Upper lobe of right lung (tissue), 1 donor: ENCODE results near the gene HOXB3. TPM values are rescaled to one million over a fixed set of nuclear protein-coding genes. Genes with fewer than 3 reads are reported as not detected.
A peak's percentile ranks its signal among the peaks of the same experiment; 100 is the strongest.

Experiments used
- ATAC-seq: fragments of 200-7000 bp; cut with Tn5 transposase; one replicate; pipeline ENCODE4 v1.9.1; 2020; ENCODE audit warnings: mild to moderate bottlenecking, moderate library complexity
- DNase-seq: peaks from one replicate; pipeline ENCODE4 v3.0.0-alpha.2; 2020
- H3K27ac ChIP-seq: fragments of 200-600 bp; one replicate; pipeline ENCODE4 v1.8.0; 2022
- H3K27me3 ChIP-seq: fragments of 200-600 bp; one replicate; pipeline ENCODE4 v1.8.0; 2022; ENCODE audit warnings: mild to moderate bottlenecking
- H3K36me3 ChIP-seq: fragments of 200-600 bp; one replicate; pipeline ENCODE4 v1.8.0; 2022
- H3K4me1 ChIP-seq: fragments of 200-600 bp; one replicate; pipeline ENCODE4 v1.8.0; 2022
- H3K4me3 ChIP-seq: fragments of 200-600 bp; one replicate; pipeline ENCODE4 v1.8.0; 2022; ENCODE audit warnings: mild to moderate bottlenecking
- H3K9me3 ChIP-seq: fragments of 200-600 bp; one replicate; pipeline ENCODE4 v1.8.0; 2022
- intact Hi-C: fragments of 100-400 bp; cut with DNase I; formaldehyde crosslinking; loops from one replicate; pipeline ENCODE4 v1.11.0; 2022
- total RNA-seq: library from RNA; stranded (reverse); fragmentation: NEBNext Ultra II Directional; extraction: Animal tissue kit (Norgen Biotek cat#: 25700); gene quantifications from one replicate; pipeline ENCODE4 v1.2.1, GENCODE V29; 2021
- TF ChIP-seq, protein P1 (sequence below): fragments of 200-600 bp; IDR thresholded peaks from one replicate; pipeline ENCODE4 v1.8.0; 2022; ENCODE audit warnings: antibody characterized with exemption
- donor health status: DM: no; HTN: yes; CAD: no; lungs with severe emphysema.

Gene HOXB3
- total RNA-seq, 1 donor from 2014 or later, result 13.3 TPM

DNA sequence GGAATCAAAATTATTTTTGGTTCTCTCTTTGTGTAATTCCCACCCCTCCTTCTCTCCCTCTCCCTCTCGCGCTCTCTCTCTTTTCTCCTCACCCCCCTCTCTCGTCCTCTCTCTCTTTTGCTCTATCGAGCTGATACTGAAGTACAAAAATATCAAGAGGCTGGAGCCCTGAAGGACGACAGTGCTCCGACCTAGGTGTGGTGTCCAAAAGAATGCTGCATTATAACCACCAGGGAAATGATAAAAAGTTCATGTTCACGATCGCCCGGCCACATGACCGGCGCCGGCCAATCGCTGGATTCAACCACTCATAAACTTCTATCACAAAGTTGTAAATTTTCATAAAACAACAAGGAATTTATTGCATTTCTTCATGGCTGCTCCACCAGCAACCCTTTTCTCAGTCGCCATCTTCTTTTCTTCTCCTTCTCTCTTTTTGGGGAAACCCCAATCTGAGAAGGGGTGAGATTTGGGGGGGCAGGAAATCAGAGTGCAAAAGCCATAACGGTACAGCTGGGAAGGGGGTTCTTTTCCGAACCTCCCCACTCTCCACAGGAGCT, 14.8 kb upstream of the HOXB3 start, which contains the start of gene HOXB6:
Gene HOXB6, minus strand, starts transcription at position 217 of the 560 bp plus-strand sequence. CDS start 6,836 bp downstream, outside the sequence.
- intact Hi-C loops, result no loop called here
- TF ChIP-seq, protein P1, sequence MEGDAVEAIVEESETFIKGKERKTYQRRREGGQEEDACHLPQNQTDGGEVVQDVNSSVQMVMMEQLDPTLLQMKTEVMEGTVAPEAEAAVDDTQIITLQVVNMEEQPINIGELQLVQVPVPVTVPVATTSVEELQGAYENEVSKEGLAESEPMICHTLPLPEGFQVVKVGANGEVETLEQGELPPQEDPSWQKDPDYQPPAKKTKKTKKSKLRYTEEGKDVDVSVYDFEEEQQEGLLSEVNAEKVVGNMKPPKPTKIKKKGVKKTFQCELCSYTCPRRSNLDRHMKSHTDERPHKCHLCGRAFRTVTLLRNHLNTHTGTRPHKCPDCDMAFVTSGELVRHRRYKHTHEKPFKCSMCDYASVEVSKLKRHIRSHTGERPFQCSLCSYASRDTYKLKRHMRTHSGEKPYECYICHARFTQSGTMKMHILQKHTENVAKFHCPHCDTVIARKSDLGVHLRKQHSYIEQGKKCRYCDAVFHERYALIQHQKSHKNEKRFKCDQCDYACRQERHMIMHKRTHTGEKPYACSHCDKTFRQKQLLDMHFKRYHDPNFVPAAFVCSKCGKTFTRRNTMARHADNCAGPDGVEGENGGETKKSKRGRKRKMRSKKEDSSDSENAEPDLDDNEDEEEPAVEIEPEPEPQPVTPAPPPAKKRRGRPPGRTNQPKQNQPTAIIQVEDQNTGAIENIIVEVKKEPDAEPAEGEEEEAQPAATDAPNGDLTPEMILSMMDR, result no peak
- Histone ChIP-seq H3K4me1 (peaks cover 9% of the 10 kb centered on the region), H3K9me3 (no peaks in the 10 kb centered on the region), H3K27me3 (peaks cover 97% of the 10 kb centered on the region), H3K4me3 (peak within 1 kb of the TSS; percentile 25), H3K36me3 (no peaks in the 10 kb centered on the region), H3K27ac (peak within 1 kb of the TSS; percentile 30)
- ATAC-seq (no peak), DNase-seq (no peak)

GRCh38 chr17:48603959-48604769, 14.1 kb upstream of the HOXB3 start:
- intact Hi-C loops, result no loop called here
- H3K27ac ChIP-seq, result peak overlapping the region; percentile 30
- no peak for DNase-seq
- ATAC-seq, result peak; percentile 52
- peak overlapping the region; percentile 25 for H3K4me3 ChIP-seq
- TF ChIP-seq, protein P1, result no peak
- H3K36me3 ChIP-seq, result no peaks in the 10 kb centered on the region
- peaks cover 9% of the 10 kb centered on the region for H3K4me1 ChIP-seq
- H3K27me3 ChIP-seq, result peaks cover 97% of the 10 kb centered on the region
- no peaks in the 10 kb centered on the region for H3K9me3 ChIP-seq

DNA sequence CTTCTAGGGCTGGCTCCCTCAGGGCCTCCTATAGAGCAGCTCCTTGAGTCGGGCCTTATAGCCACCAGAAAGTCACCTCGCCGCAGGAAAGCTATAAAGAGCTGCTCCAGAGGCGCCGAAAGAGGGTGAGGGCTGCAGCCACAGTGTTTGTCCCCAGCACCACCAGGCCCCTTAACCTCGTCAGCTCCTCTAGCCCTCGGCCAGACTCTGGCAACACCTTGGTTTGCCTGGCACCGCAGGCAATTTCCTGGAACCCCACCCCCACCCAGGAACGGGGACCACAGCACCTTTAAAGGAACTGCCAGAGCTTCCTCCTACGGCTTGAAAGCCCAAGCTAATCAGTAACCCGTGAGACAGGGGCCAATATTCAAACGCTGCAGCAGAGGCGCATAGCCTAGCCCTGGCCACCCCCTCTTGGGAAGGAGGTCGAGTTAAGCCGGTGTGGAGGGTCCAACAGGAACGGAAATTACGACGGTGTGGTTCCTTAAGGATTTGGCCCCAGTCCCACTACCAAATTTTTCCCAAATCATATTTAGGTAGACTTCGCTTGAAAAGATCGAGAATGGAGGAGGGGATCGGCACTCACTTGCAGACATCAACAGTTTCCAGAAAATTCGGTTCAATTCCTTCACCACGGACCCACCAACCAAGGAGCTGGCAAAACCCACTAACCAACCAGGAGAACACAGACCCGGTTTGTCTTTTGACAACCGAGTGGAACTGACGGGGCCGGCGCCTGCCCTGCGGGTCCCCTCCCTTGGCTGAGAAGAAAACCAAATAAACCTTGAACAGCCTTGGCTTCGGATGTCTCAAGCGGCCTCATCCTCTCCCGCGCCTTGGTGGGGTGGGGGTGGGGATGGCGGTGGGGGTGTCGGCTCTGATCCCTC, 11.7 kb upstream of the HOXB3 start:
- H3K4me1 ChIP-seq, result peaks cover 14% of the 10 kb centered on the region
- no peak for ATAC-seq
- no peaks in the 10 kb centered on the region for H3K9me3 ChIP-seq
- no peak for DNase-seq
- intact Hi-C loops, result no loop called here
- peaks cover 97% of the 10 kb centered on the region for H3K27me3 ChIP-seq
- TF ChIP-seq, protein P1, result no peak
- H3K4me3 ChIP-seq, result no peak overlapping the region
- H3K36me3 ChIP-seq, result no peaks in the 10 kb centered on the region
- H3K27ac ChIP-seq, result no peak overlapping the region

- peaks cover 97% of the 10 kb centered on the region for H3K27me3 ChIP-seq
- H3K4me3 ChIP-seq, result no peak overlapping the region
- no peaks in the 10 kb centered on the region for H3K36me3 ChIP-seq
- ATAC-seq (no peak), DNase-seq (no peak)
- H3K27ac ChIP-seq, result no peak overlapping the region
- H3K4me1 ChIP-seq, result peaks cover 14% of the 10 kb centered on the region
- TF ChIP-seq, protein P1, result no peak
- intact Hi-C loops, result no loop called here
- H3K9me3 ChIP-seq, result no peaks in the 10 kb centered on the region
Observed at GRCh38 chr17:48601207-48601538, 11.1 kb upstream of the HOXB3 start.

DNA sequence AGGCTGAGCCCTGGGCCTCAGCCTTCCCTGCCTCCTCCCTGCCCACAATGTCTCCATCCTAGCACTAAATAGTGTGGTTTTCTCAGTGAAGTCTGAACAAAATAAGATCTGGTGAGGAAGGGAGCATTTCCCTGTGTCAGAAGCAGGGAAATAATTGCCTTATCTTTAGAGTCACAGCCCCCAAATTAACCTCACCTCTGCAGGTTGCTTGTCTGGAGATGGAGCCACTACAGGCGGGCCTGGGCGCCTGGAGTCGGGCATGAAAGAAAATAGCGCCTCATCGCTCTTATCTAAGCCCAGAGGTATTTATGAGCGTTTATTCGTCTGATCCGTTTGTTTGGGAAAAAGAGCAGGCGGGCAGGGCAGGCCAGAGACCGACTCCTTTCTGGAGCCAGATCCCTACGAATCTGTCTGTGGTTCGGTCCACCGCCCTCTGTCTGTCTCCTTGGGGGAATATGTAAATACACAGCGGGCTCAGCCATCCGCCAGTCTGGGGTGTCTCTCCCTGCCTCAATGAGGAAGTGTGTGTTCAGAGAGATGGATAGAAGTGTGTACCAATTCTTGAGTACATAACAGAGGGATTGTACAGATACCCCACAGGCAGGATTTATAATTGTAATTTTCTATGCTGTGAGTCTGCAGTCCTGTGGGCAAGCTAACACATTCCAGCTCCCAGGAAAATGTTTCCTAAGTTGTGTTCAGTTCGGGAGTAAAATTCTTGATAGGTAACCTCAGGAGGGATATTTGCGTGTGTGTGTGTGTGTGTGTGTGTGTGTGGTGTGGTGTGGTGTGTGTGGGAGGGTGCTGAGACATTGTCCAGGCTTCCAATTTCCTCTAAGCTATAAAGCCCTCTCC, 10.4 kb upstream of the HOXB3 start:
- DNase-seq (no peak), ATAC-seq (no peak)
- H3K36me3 ChIP-seq, result no peaks in the 10 kb centered on the region
- peaks cover 96% of the 10 kb centered on the region for H3K27me3 ChIP-seq
- no peak overlapping the region for H3K4me3 ChIP-seq
- TF ChIP-seq, protein P1, result no peak
- no peak overlapping the region for H3K27ac ChIP-seq
- intact Hi-C loops, result no loop called here
- peaks cover 14% of the 10 kb centered on the region for H3K4me1 ChIP-seq
- H3K9me3 ChIP-seq, result no peaks in the 10 kb centered on the region
